Right ventricle myocardium inferior (tissue), 1 donor: Measurements from ENCODE around the gene AKAP12. TPM values are rescaled to one million over a fixed set of nuclear protein-coding genes. Genes with fewer than 3 reads are reported as not detected.
A peak's percentile ranks its signal among the peaks of the same experiment; 100 is the strongest.

Experiments used
- ATAC-seq: fragments of 200-7000 bp; cut with Tn5 transposase; one replicate; pipeline ENCODE4 v1.9.1; 2020; ENCODE audit warnings: mild to moderate bottlenecking, moderate library complexity
- DNase-seq: peaks from one replicate; pipeline ENCODE4 v3.0.0; 2021; ENCODE audit errors: missing footprints
- intact Hi-C: fragments of 100-400 bp; cut with DNase I; formaldehyde crosslinking; loops from one replicate; pipeline ENCODE4 v1.11.0; 2022
- total RNA-seq: library from RNA; stranded (reverse); fragmentation: NEBNext Ultra II Directional; extraction: Animal tissue kit (Norgen Biotek cat#: 25700); gene quantifications from one replicate; pipeline ENCODE4 v1.2.1, GENCODE V29; 2021
- donor health status: DM: no; HTN: yes; CAD: no; lungs with severe emphysema.

AKAP12 gene
- total RNA-seq, 1 donor from 2014 or later: 18.1 TPM

GRCh38 chr6:151385177-151385576 lies 145.4 kb downstream of the AKAP12 start:
- ATAC-seq: no peak
- DNase-seq: no peak
- intact Hi-C loops: no loop called here

- ATAC-seq: no peak
- intact Hi-C loops: no loop called here
- no peak for DNase-seq
Measured at GRCh38 chr6:151387175-151387970, 147.6 kb downstream of the AKAP12 start.

GRCh38 chr6:151388236-151388635 lies 148.5 kb downstream of the AKAP12 start:
- no peak for ATAC-seq
- no peak for DNase-seq
- intact Hi-C loops: no loop called here

- ATAC-seq: no peak
- no peak for DNase-seq
- intact Hi-C loops: no loop called here
Measured at GRCh38 chr6:151388997-151389617, 149.3 kb downstream of the AKAP12 start.

- intact Hi-C loops: loop anchor here (5.0 kb wide), 1 partner anchor 63 kb away; the partner anchor contains the start of gene RMND1
Measured at GRCh38 chr6:151389618-151390275, 150.0 kb downstream of the AKAP12 start.

GRCh38 chr6:151390276-151390850 lies 150.6 kb downstream of the AKAP12 start:
- peak; percentile 99 for DNase-seq
- peak; percentile 93 for ATAC-seq
- intact Hi-C loops: loop anchor here (5.0 kb wide), 1 partner anchor 62 kb away; the partner anchor contains the start of gene RMND1

More at GRCh38 chr6:151389618-151390275, 150.0 kb downstream of the AKAP12 start:
- peak; percentile 16 for ATAC-seq
- peak; percentile 83 for DNase-seq

GRCh38 chr6:151390851-151391470 lies 151.2 kb downstream of the AKAP12 start:
- intact Hi-C loops: loop anchor here (5.0 kb wide), 1 partner anchor 61 kb away; the partner anchor contains the start of gene RMND1
- ATAC-seq (peak; percentile 23), DNase-seq (peak; percentile 87)

- ATAC-seq: peak; percentile 4
- DNase-seq: peak; percentile 89
- intact Hi-C loops: loop anchor here (5.0 kb wide), 1 partner anchor 61 kb away; the partner anchor contains the start of gene RMND1
Measured at GRCh38 chr6:151391471-151392413, 152.0 kb downstream of the AKAP12 start, which contains the start of gene ZBTB2. TSS of gene ZBTB2 (minus strand) at chr6:151391559. CDS start at chr6:151373637, 17,922 bp downstream.

- intact Hi-C loops: loop anchor here (5.0 kb wide), 1 partner anchor 60 kb away; the partner anchor contains the start of gene RMND1
- ATAC-seq: no peak
- DNase-seq: no peak
Measured at GRCh38 chr6:151392427-151392826, 152.7 kb downstream of the AKAP12 start.

GRCh38 chr6:151393410-151393809 lies 153.6 kb downstream of the AKAP12 start:
- ATAC-seq: no peak

GRCh38 chr6:151399679-151400078 lies 159.9 kb downstream of the AKAP12 start:
- ATAC-seq (no peak), DNase-seq (no peak)
- intact Hi-C loops: no loop called here

More at GRCh38 chr6:151393410-151393809, 153.6 kb downstream of the AKAP12 start:
- no peak for DNase-seq
- intact Hi-C loops: loop anchor here (5.0 kb wide), 1 partner anchor 59 kb away; the partner anchor contains the start of gene RMND1

GRCh38 chr6:151400473-151400872 lies 160.7 kb downstream of the AKAP12 start:
- DNase-seq: no peak
- ATAC-seq: no peak
- intact Hi-C loops: no loop called here

- ATAC-seq: no peak
- intact Hi-C loops: no loop called here
- DNase-seq: no peak
Measured at GRCh38 chr6:151402228-151402627, 162.5 kb downstream of the AKAP12 start.

- DNase-seq (no peak), ATAC-seq (no peak)
- intact Hi-C loops: no loop called here
Measured at GRCh38 chr6:151403919-151404308, 164.1 kb downstream of the AKAP12 start.
